Activated T-helper 17 cell treated with anti-CD3 and anti-CD28 coated beads, Interleukin-2, amount 50 U/mL, for 72 hours (primary cell): ENCODE data around the gene ASB5. TPM values are rescaled to one million over a fixed set of nuclear protein-coding genes. Genes with fewer than 3 reads are reported as not detected.
A peak's percentile ranks its signal among the peaks of the same experiment; 100 is the strongest.
"Not testable (repeated sequence)": the region's sequence is repeated elsewhere in the genome, so short reads cannot be mapped to it uniquely, and the experiment has no call there.

Source experiments
- ATAC-seq: fragments of 150-1000 bp; cut with Tn5 transposase; replicated peaks from 2 replicates; pipeline ENCODE4 v1.10.0; 2021; ENCODE audit warnings: mild to moderate bottlenecking, moderate library complexity
- H3K27ac Mint-ChIP-seq: one replicate; pipeline ENCODE4 v1.8.0; 2022; ENCODE audit warnings: mixed read lengths
- H3K27me3 Mint-ChIP-seq: one replicate; pipeline ENCODE4 v1.8.0; 2022; ENCODE audit warnings: mixed read lengths
- H3K36me3 Mint-ChIP-seq: one replicate; pipeline ENCODE4 v1.8.0; 2022; ENCODE audit warnings: low read depth, mild to moderate bottlenecking, mixed read lengths
- H3K4me1 Mint-ChIP-seq: one replicate; pipeline ENCODE4 v1.8.0; 2022; ENCODE audit warnings: mixed read lengths
- H3K4me3 Mint-ChIP-seq: one replicate; pipeline ENCODE4 v1.8.0; 2022; ENCODE audit warnings: mild to moderate bottlenecking, mixed read lengths
- H3K9me3 Mint-ChIP-seq: one replicate; pipeline ENCODE4 v1.8.0; 2022; ENCODE audit warnings: mixed read lengths
- total RNA-seq, 2 donors: library from RNA; stranded (reverse); gene quantifications; one replicate each; pipeline ENCODE4 v1.2.3, GENCODE V29; 2022

Gene ASB5
- total RNA-seq, 2 donors from 2014 or later: not detected

- H3K27me3 Mint-ChIP-seq: peaks cover 8% of the 10 kb centered on the region
- ATAC-seq: no peak
- no peak overlapping the region for H3K27ac Mint-ChIP-seq
- no peaks in the 10 kb centered on the region for H3K9me3 Mint-ChIP-seq
- no peaks in the 10 kb centered on the region for H3K36me3 Mint-ChIP-seq
- no peak overlapping the region for H3K4me3 Mint-ChIP-seq
- no peaks in the 10 kb centered on the region for H3K4me1 Mint-ChIP-seq
These were observed 46.9 kb downstream of the ASB5 start for GRCh38 chr4:176222149-176222548.

- ATAC-seq: no peak
These were observed 51.5 kb downstream of the ASB5 start for GRCh38 chr4:176217510-176217909.

GRCh38 chr4:176212351-176212750 lies 56.7 kb downstream of the ASB5 start:
- peaks cover 19% of the 10 kb centered on the region for H3K27me3 Mint-ChIP-seq
- H3K27ac Mint-ChIP-seq, H3K4me1 Mint-ChIP-seq, H3K4me3 Mint-ChIP-seq, ATAC-seq, H3K9me3 Mint-ChIP-seq, H3K36me3 Mint-ChIP-seq: not testable (repeated sequence)

More at GRCh38 chr4:176217510-176217909, 51.5 kb downstream of the ASB5 start:
- Mint-ChIP-seq H3K4me1 (no peaks in the 10 kb centered on the region), H3K27ac (no peak overlapping the region), H3K4me3 (no peak overlapping the region), H3K9me3 (no peaks in the 10 kb centered on the region), H3K27me3 (peaks cover 6% of the 10 kb centered on the region), H3K36me3 (no peaks in the 10 kb centered on the region)

GRCh38 chr4:176210579-176211296 lies 58.3 kb downstream of the ASB5 start:
- Mint-ChIP-seq H3K27me3 (peaks cover 29% of the 10 kb centered on the region), H3K36me3 (no peaks in the 10 kb centered on the region)
- no peak for ATAC-seq

GRCh38 chr4:176210101-176210500 lies 58.9 kb downstream of the ASB5 start:
- no peak overlapping the region for H3K27ac Mint-ChIP-seq
- H3K9me3 Mint-ChIP-seq: no peaks in the 10 kb centered on the region
- H3K27me3 Mint-ChIP-seq: peaks cover 35% of the 10 kb centered on the region
- H3K36me3 Mint-ChIP-seq: no peaks in the 10 kb centered on the region
- H3K4me1 Mint-ChIP-seq: no peaks in the 10 kb centered on the region
- H3K4me3 Mint-ChIP-seq: no peak overlapping the region
- no peak for ATAC-seq

More at GRCh38 chr4:176210579-176211296, 58.3 kb downstream of the ASB5 start:
- Mint-ChIP-seq H3K27ac (no peak overlapping the region), H3K4me3 (no peak overlapping the region), H3K9me3 (no peaks in the 10 kb centered on the region), H3K4me1 (no peaks in the 10 kb centered on the region)

GRCh38 chr4:176209535-176209934 lies 59.5 kb downstream of the ASB5 start:
- ATAC-seq: no peak
- peaks cover 38% of the 10 kb centered on the region for H3K27me3 Mint-ChIP-seq
- H3K4me3 Mint-ChIP-seq: no peak overlapping the region
- H3K27ac Mint-ChIP-seq: no peak overlapping the region
- no peaks in the 10 kb centered on the region for H3K4me1 Mint-ChIP-seq
- H3K9me3 Mint-ChIP-seq: no peaks in the 10 kb centered on the region
- no peaks in the 10 kb centered on the region for H3K36me3 Mint-ChIP-seq

GRCh38 chr4:176207839-176208238 lies 61.2 kb downstream of the ASB5 start:
- Mint-ChIP-seq H3K4me1 (no peaks in the 10 kb centered on the region), H3K36me3 (no peaks in the 10 kb centered on the region), H3K4me3 (no peak overlapping the region), H3K9me3 (no peaks in the 10 kb centered on the region), H3K27ac (no peak overlapping the region), H3K27me3 (peaks cover 41% of the 10 kb centered on the region)
- no peak for ATAC-seq

GRCh38 chr4:176205299-176205698 lies 63.7 kb downstream of the ASB5 start:
- no peak overlapping the region for H3K4me3 Mint-ChIP-seq
- no peak for ATAC-seq
- no peaks in the 10 kb centered on the region for H3K36me3 Mint-ChIP-seq
- peaks cover 32% of the 10 kb centered on the region for H3K27me3 Mint-ChIP-seq
- no peaks in the 10 kb centered on the region for H3K9me3 Mint-ChIP-seq
- H3K27ac Mint-ChIP-seq: no peak overlapping the region
- no peaks in the 10 kb centered on the region for H3K4me1 Mint-ChIP-seq

GRCh38 chr4:176198316-176198903 lies 70.6 kb downstream of the ASB5 start:
- no peak overlapping the region for H3K27ac Mint-ChIP-seq
- H3K4me1 Mint-ChIP-seq: peaks cover 16% of the 10 kb centered on the region
- peaks cover 6% of the 10 kb centered on the region for H3K36me3 Mint-ChIP-seq
- no peaks in the 10 kb centered on the region for H3K9me3 Mint-ChIP-seq
- no peak overlapping the region for H3K4me3 Mint-ChIP-seq
- H3K27me3 Mint-ChIP-seq: peaks cover 3% of the 10 kb centered on the region
- ATAC-seq: no peak

- Mint-ChIP-seq H3K27ac (peak within 1 kb of the TSS; percentile 94), H3K9me3 (no peaks in the 10 kb centered on the region), H3K27me3 (peaks cover 11% of the 10 kb centered on the region)
These were observed 73.6 kb downstream of the ASB5 start, which contains the start of gene SPATA4 for GRCh38 chr4:176195184-176195978. SPATA4 (minus strand) TSS chr4:176195585; CDS start chr4:176195562, 23 bp downstream.

GRCh38 chr4:176193938-176194337 lies 75.1 kb downstream of the ASB5 start:
- H3K36me3 Mint-ChIP-seq: peaks cover 6% of the 10 kb centered on the region
- H3K27ac Mint-ChIP-seq: peak overlapping the region; percentile 12
- no peaks in the 10 kb centered on the region for H3K9me3 Mint-ChIP-seq
- ATAC-seq: peak; percentile 89
- H3K27me3 Mint-ChIP-seq: peaks cover 21% of the 10 kb centered on the region
- peak overlapping the region; percentile 84 for H3K4me3 Mint-ChIP-seq
- peaks cover 16% of the 10 kb centered on the region for H3K4me1 Mint-ChIP-seq

More at GRCh38 chr4:176195184-176195978, 73.6 kb downstream of the ASB5 start, which contains the start of gene SPATA4:
- Mint-ChIP-seq H3K36me3 (peaks cover 6% of the 10 kb centered on the region), H3K4me3 (peak within 1 kb of the TSS; percentile 84), H3K4me1 (peaks cover 16% of the 10 kb centered on the region)
- ATAC-seq: peak; percentile 83

- Mint-ChIP-seq H3K4me3 (no peak overlapping the region), H3K27ac (no peak overlapping the region), H3K36me3 (peaks cover 6% of the 10 kb centered on the region), H3K9me3 (no peaks in the 10 kb centered on the region), H3K4me1 (peaks cover 16% of the 10 kb centered on the region), H3K27me3 (peaks cover 26% of the 10 kb centered on the region)
- no peak for ATAC-seq
These were observed 75.9 kb downstream of the ASB5 start for GRCh38 chr4:176193126-176193525.

- no peaks in the 10 kb centered on the region for H3K9me3 Mint-ChIP-seq
- ATAC-seq: no peak
- H3K36me3 Mint-ChIP-seq: peaks cover 6% of the 10 kb centered on the region
- no peak overlapping the region for H3K4me3 Mint-ChIP-seq
- H3K27me3 Mint-ChIP-seq: peaks cover 26% of the 10 kb centered on the region
- H3K4me1 Mint-ChIP-seq: peaks cover 16% of the 10 kb centered on the region
- no peak overlapping the region for H3K27ac Mint-ChIP-seq
These were observed 77.0 kb downstream of the ASB5 start for GRCh38 chr4:176191974-176192373.

GRCh38 chr4:176189891-176190795 lies 78.9 kb downstream of the ASB5 start:
- Mint-ChIP-seq H3K36me3 (no peaks in the 10 kb centered on the region), H3K9me3 (no peaks in the 10 kb centered on the region), H3K4me1 (peaks cover 8% of the 10 kb centered on the region), H3K27me3 (peaks cover 31% of the 10 kb centered on the region), H3K4me3 (no peak overlapping the region), H3K27ac (no peak overlapping the region)
- no peak for ATAC-seq
